Hepatocyte (in vitro differentiated cells): ENCODE measurements around the gene SLC25A22.

Source experiments
- CTCF ChIP-seq: fragments of 200-600 bp; sonication (generic); IDR thresholded peaks from 2 replicates; pipeline ENCODE4 v1.5.1; 2016; ENCODE audit warnings: antibody characterized with exemption, mild to moderate bottlenecking; ENCODE audit not compliant: poor library complexity
- EZH2 ChIP-seq: fragments of 200-600 bp; sonication (generic); IDR thresholded peaks from 2 replicates; pipeline ENCODE4 v1.6.1; 2016; ENCODE audit warnings: antibody characterized with exemption, mild to moderate bottlenecking, borderline replicate concordance
- EZH2phosphoT487 ChIP-seq: fragments of 200-600 bp; sonication (generic); IDR thresholded peaks from one replicate; pipeline ENCODE4 v1.6.1; 2018; ENCODE audit warnings: antibody characterized with exemption, mild to moderate bottlenecking, low read depth, moderate library complexity; ENCODE audit not compliant: unreplicated experiment, severe bottlenecking

- no peak for TF ChIP-seq CTCF
- no peak for TF ChIP-seq EZH2
- no peak for TF ChIP-seq EZH2phosphoT487
Observed at GRCh38 chr11:824942-825341, 26.9 kb upstream of the SLC25A22 start.
